Measurements from ENCODE around the gene PPFIA2.

GRCh38 chr12:81416571-81416970 lies 342.6 kb downstream of the PPFIA2 start:
- TF ChIP-seq RAD21 (IDR thresholded peaks at IDR 0.05; ENCODE audit: insufficient read depth, low read depth, low read length) (no peak), HCFC1 (IDR thresholded peaks at IDR 0.05; ENCODE audit: low read length) (no peak), CTCF (IDR thresholded peaks at IDR 0.05 in 2 of 3, conservative IDR thresholded peaks at IDR 0.05 in 1 of 3; ENCODE audit: control insufficient read depth in 2 of 3, extremely low read depth in 1 of 3, insufficient read depth in 1 of 3, low read depth in 3 of 3, low read length in 3 of 3) (no peak), ATF2 (IDR thresholded peaks at IDR 0.05; ENCODE audit: low read length) (no peak), NFYB (IDR thresholded peaks at IDR 0.05; ENCODE audit: insufficient read depth, low read depth, low read length) (no peak), FOXM1 (IDR thresholded peaks at IDR 0.05; ENCODE audit: low read depth, low read length) (no peak), JUNB (IDR thresholded peaks at IDR 0.05) (no peak), SMAD1 (IDR thresholded peaks at IDR 0.05; ENCODE audit: low read depth, partially characterized antibody) (no peak), EZH2 (IDR thresholded peaks at IDR 0.05; ENCODE audit: borderline replicate concordance, control insufficient read depth, low read depth, low read length) (no peak), NR2C2 (IDR thresholded peaks at IDR 0.05; ENCODE audit: borderline replicate concordance, control insufficient read depth, insufficient read length, low read depth) (no peak), MAX (IDR thresholded peaks at IDR 0.05; ENCODE audit: low read depth, low read length) (no peak), NKRF (conservative IDR thresholded peaks at IDR 0.05) (no peak), BRCA1 (IDR thresholded peaks at IDR 0.05; ENCODE audit: low read depth, low read length) (no peak), SREBF1 (IDR thresholded peaks at IDR 0.05; ENCODE audit: low read length) (no peak)

All from GM12878 (cell line).